HCT116 (cell line): ENCODE results near the gene EPHB2.

Experiments
- EGR1 ChIP-seq: IDR thresholded peaks from 2 replicates; pipeline ENCODE4 v1.6.1; 2012; ENCODE audit warnings: low read depth
- EZH2 ChIP-seq: fragments of 200-600 bp; sonication (generic); IDR thresholded peaks from 2 replicates; pipeline ENCODE4 v1.6.1; 2017; ENCODE audit warnings: antibody characterized with exemption, mixed run types
- EZH2phosphoT487 ChIP-seq: fragments of 200-600 bp; IDR thresholded peaks from 2 replicates; pipeline ENCODE4 v1.6.1; 2018; ENCODE audit warnings: antibody characterized with exemption, borderline replicate concordance
- POLR2A ChIP-seq: IDR thresholded peaks from 2 replicates; pipeline ENCODE4 v1.7.0; 2011; ENCODE audit warnings: borderline replicate concordance; ENCODE audit not compliant: insufficient read depth, insufficient read length; ENCODE audit errors: extremely low read depth
- POLR2AphosphoS5 ChIP-seq: IDR thresholded peaks from 2 replicates; pipeline ENCODE4 v1.6.1; 2011; ENCODE audit warnings: mild to moderate bottlenecking, low read depth, low read length, moderate library complexity
- RAD21 ChIP-seq: IDR thresholded peaks from 2 replicates; pipeline ENCODE4 v1.6.1; 2012; ENCODE audit warnings: low read depth, mild to moderate bottlenecking
- ZFX ChIP-seq: fragments of 450-650 bp; IDR thresholded peaks from 2 replicates; pipeline ENCODE4 v1.6.1; 2017
- ZNF274 ChIP-seq: fragments of 200-500 bp; sonication (Bioruptor generic); IDR thresholded peaks from 2 replicates; pipeline ENCODE4 v1.6.1; 2014; ENCODE audit warnings: mild to moderate bottlenecking, low read depth, low read length, inconsistent platforms
- TF ChIP-seq, protein P1 (sequence below), 3 experiments: fragments of 200-600 bp in 1 of 3; sonication (generic) in 1 of 3; IDR thresholded peaks in 2 of 3; conservative IDR thresholded peaks in 1 of 3; 2 replicates each; pipeline ENCODE4 v1.5.1; 2012 to 2017; ENCODE audit warnings: low read depth in 2 of 3, low read length in 2 of 3, antibody characterized with exemption in 1 of 3, borderline replicate concordance in 1 of 3, control low read depth in 1 of 3, mild to moderate bottlenecking in 1 of 3, mixed read lengths in 1 of 3, mixed run types in 1 of 3, moderate library complexity in 1 of 3; ENCODE audit not compliant: insufficient read depth in 1 of 3
- TF ChIP-seq, protein P2 (sequence below): IDR thresholded peaks from 2 replicates; pipeline ENCODE4 v1.6.1; 2012
- TF ChIP-seq, protein P3 (sequence below): IDR thresholded peaks from 2 replicates; pipeline ENCODE4 v1.6.1; 2012; ENCODE audit warnings: low read depth

GRCh38 chr1:22781483-22781882 lies 70.8 kb downstream of the EPHB2 start:
- TF ChIP-seq, protein P1, sequence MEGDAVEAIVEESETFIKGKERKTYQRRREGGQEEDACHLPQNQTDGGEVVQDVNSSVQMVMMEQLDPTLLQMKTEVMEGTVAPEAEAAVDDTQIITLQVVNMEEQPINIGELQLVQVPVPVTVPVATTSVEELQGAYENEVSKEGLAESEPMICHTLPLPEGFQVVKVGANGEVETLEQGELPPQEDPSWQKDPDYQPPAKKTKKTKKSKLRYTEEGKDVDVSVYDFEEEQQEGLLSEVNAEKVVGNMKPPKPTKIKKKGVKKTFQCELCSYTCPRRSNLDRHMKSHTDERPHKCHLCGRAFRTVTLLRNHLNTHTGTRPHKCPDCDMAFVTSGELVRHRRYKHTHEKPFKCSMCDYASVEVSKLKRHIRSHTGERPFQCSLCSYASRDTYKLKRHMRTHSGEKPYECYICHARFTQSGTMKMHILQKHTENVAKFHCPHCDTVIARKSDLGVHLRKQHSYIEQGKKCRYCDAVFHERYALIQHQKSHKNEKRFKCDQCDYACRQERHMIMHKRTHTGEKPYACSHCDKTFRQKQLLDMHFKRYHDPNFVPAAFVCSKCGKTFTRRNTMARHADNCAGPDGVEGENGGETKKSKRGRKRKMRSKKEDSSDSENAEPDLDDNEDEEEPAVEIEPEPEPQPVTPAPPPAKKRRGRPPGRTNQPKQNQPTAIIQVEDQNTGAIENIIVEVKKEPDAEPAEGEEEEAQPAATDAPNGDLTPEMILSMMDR (IDR thresholded peaks at IDR 0.05 in 2 of 3, conservative IDR thresholded peaks at IDR 0.05 in 1 of 3; ENCODE audit: borderline replicate concordance in 1 of 3, insufficient read depth in 1 of 3, low read depth in 2 of 3, low read length in 2 of 3) = no peak
- TF ChIP-seq, protein P2, sequence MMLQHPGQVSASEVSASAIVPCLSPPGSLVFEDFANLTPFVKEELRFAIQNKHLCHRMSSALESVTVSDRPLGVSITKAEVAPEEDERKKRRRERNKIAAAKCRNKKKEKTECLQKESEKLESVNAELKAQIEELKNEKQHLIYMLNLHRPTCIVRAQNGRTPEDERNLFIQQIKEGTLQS = no peak
- TF ChIP-seq EZH2phosphoT487 = no peak
- TF ChIP-seq ZNF274 = no peak
- TF ChIP-seq EZH2 = no peak
- TF ChIP-seq POLR2AphosphoS5 = no peak
- TF ChIP-seq POLR2A = no peak
- no peak for TF ChIP-seq ZFX
- TF ChIP-seq EGR1 = no peak
- TF ChIP-seq, protein P3, sequence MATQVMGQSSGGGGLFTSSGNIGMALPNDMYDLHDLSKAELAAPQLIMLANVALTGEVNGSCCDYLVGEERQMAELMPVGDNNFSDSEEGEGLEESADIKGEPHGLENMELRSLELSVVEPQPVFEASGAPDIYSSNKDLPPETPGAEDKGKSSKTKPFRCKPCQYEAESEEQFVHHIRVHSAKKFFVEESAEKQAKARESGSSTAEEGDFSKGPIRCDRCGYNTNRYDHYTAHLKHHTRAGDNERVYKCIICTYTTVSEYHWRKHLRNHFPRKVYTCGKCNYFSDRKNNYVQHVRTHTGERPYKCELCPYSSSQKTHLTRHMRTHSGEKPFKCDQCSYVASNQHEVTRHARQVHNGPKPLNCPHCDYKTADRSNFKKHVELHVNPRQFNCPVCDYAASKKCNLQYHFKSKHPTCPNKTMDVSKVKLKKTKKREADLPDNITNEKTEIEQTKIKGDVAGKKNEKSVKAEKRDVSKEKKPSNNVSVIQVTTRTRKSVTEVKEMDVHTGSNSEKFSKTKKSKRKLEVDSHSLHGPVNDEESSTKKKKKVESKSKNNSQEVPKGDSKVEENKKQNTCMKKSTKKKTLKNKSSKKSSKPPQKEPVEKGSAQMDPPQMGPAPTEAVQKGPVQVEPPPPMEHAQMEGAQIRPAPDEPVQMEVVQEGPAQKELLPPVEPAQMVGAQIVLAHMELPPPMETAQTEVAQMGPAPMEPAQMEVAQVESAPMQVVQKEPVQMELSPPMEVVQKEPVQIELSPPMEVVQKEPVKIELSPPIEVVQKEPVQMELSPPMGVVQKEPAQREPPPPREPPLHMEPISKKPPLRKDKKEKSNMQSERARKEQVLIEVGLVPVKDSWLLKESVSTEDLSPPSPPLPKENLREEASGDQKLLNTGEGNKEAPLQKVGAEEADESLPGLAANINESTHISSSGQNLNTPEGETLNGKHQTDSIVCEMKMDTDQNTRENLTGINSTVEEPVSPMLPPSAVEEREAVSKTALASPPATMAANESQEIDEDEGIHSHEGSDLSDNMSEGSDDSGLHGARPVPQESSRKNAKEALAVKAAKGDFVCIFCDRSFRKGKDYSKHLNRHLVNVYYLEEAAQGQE = no peak
- TF ChIP-seq RAD21 = no peak
